Activated B cell treated with CpG ODN at 0.5 μM for 24 hours (primary cell): ENCODE data around the gene RBM14. TPM values are rescaled to one million over a fixed set of nuclear protein-coding genes. Genes with fewer than 3 reads are reported as not detected.
A peak's percentile ranks its signal among the peaks of the same experiment; 100 is the strongest.

Experiments used
- ATAC-seq: fragments of 200-7000 bp; cut with Tn5 transposase; one replicate; pipeline ENCODE4 v1.10.0; 2021; ENCODE audit warnings: low read depth, mild to moderate bottlenecking, moderate library complexity
- CTCF ChIA-PET: fragments of 350-600 bp; sonication (Branson Sonifier 250); formaldehyde crosslinking; loops from one replicate; lab custom pipeline; 2021; ENCODE audit warnings: antibody characterized with exemption; lab: Charles Lee
- POLR2A ChIA-PET: fragments of 350-600 bp; sonication (Branson Sonifier 250); formaldehyde crosslinking; loops from one replicate; lab custom pipeline; 2021; ENCODE audit warnings: antibody characterized with exemption; lab: Charles Lee
- DNase-seq: peaks from one replicate; pipeline ENCODE4 v3.0.0; 2022
- H3K27ac Mint-ChIP-seq: one replicate; pipeline ENCODE4 v1.8.0; 2020; ENCODE audit warnings: mixed read lengths
- H3K27me3 Mint-ChIP-seq: one replicate; pipeline ENCODE4 v1.8.0; 2021; ENCODE audit warnings: mixed read lengths
- H3K36me3 Mint-ChIP-seq: one replicate; pipeline ENCODE4 v1.8.0; 2021; ENCODE audit warnings: low read depth, mixed read lengths
- H3K4me1 Mint-ChIP-seq: one replicate; pipeline ENCODE4 v1.8.0; 2021; ENCODE audit warnings: mixed read lengths
- H3K4me3 Mint-ChIP-seq: one replicate; pipeline ENCODE4 v1.8.0; 2020; ENCODE audit warnings: mild to moderate bottlenecking, mixed read lengths
- H3K9me3 Mint-ChIP-seq: one replicate; pipeline ENCODE4 v1.8.0; 2020; ENCODE audit warnings: mixed read lengths
- intact Hi-C: fragments of 100-400 bp; cut with micrococcal nuclease; formaldehyde crosslinking; loops from one replicate; pipeline ENCODE4 v1.15.1; 2024
- total RNA-seq: library from RNA; stranded (reverse); gene quantifications from 2 replicates; pipeline ENCODE4 v1.2.3, GENCODE V29; 2022
- TF ChIP-seq, protein P1 (sequence below): fragments of 200-600 bp; IDR thresholded peaks from one replicate; pipeline ENCODE4 v1.8.0; 2022; ENCODE audit warnings: antibody characterized with exemption, mild to moderate bottlenecking

Gene RBM14
- total RNA-seq, 1 donor from 2014 or later = 160 TPM

DNA sequence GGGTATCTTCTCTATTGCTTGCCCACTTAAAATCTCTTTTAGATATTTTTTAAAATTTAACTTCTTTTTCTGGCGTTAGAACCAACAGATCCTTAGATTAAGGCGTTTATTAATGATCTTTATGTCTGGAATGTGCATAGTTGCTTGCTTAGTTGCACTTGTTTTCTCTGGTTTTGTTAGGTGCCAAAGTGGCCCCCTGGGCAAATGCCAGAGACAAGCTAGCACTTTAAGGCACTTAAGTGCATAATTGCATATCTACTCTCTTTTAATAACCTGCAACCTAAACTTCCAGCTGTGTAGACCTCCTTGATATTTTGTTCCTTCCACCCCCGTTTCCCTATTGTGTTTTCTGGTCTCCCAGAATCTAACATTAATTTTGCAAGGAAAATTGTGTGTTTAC, 25.4 kb downstream of the RBM14 start:
- ATAC-seq (no peak), DNase-seq (no peak)
- no peaks in the 10 kb centered on the region for H3K9me3 Mint-ChIP-seq
- ChIA-PET POLR2A (interaction anchor here (0.6 to 11.1 kb wide), 2 partner anchors 12 to 20 kb away, joined by 5 to 272 read pairs; partner anchors contain the start of gene RBM14), CTCF (no interaction called here)
- H3K27ac Mint-ChIP-seq = no peak overlapping the region
- H3K4me3 Mint-ChIP-seq = peak overlapping the region; percentile 7
- no peaks in the 10 kb centered on the region for H3K27me3 Mint-ChIP-seq
- TF ChIP-seq, protein P1, sequence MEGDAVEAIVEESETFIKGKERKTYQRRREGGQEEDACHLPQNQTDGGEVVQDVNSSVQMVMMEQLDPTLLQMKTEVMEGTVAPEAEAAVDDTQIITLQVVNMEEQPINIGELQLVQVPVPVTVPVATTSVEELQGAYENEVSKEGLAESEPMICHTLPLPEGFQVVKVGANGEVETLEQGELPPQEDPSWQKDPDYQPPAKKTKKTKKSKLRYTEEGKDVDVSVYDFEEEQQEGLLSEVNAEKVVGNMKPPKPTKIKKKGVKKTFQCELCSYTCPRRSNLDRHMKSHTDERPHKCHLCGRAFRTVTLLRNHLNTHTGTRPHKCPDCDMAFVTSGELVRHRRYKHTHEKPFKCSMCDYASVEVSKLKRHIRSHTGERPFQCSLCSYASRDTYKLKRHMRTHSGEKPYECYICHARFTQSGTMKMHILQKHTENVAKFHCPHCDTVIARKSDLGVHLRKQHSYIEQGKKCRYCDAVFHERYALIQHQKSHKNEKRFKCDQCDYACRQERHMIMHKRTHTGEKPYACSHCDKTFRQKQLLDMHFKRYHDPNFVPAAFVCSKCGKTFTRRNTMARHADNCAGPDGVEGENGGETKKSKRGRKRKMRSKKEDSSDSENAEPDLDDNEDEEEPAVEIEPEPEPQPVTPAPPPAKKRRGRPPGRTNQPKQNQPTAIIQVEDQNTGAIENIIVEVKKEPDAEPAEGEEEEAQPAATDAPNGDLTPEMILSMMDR = no peak
- intact Hi-C loops = no loop called here
- H3K4me1 Mint-ChIP-seq = peaks cover 88% of the 10 kb centered on the region
- H3K36me3 Mint-ChIP-seq = peaks cover 86% of the 10 kb centered on the region

DNA sequence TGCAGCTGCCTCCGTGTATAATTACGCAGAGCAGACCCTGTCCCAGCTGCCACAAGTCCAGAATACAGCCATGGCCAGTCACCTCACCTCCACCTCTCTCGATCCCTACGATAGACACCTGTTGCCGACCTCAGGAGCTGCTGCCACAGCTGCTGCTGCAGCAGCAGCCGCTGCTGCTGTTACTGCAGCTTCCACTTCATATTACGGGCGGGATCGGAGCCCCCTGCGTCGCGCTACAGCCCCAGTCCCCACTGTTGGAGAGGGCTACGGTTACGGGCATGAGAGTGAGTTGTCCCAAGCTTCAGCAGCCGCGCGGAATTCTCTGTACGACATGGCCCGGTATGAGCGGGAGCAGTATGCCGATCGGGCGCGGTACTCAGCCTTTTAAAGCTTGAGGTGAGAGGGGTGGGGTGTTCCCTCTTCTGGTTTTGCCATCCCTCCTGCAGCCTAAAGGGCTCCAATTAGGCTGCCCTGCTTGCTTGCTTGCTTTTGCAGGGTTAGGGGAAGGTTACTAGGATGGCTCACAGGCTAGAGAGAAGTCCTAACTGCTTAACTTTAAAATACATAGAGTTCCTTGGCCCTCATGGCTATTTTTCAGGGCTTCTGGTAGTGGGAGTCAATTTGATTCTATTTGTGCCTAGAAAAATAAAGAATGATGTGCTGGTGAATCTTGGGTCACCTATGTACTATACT, 27.5 kb downstream of the RBM14 start:
- Mint-ChIP-seq H3K4me1 (peaks cover 81% of the 10 kb centered on the region), H3K27me3 (no peaks in the 10 kb centered on the region), H3K4me3 (no peak overlapping the region), H3K27ac (no peak overlapping the region), H3K36me3 (peaks cover 91% of the 10 kb centered on the region), H3K9me3 (no peaks in the 10 kb centered on the region)
- DNase-seq (no peak), ATAC-seq (no peak)
- intact Hi-C loops = no loop called here
- CTCF ChIA-PET = no interaction called here
- TF ChIP-seq, protein P1 = no peak
- POLR2A ChIA-PET = interaction anchor here (0.5 to 11.1 kb wide), 2 partner anchors 22 to 29 kb away, joined by 3 to 272 read pairs; partner anchors contain the start of gene RBM14

DNA sequence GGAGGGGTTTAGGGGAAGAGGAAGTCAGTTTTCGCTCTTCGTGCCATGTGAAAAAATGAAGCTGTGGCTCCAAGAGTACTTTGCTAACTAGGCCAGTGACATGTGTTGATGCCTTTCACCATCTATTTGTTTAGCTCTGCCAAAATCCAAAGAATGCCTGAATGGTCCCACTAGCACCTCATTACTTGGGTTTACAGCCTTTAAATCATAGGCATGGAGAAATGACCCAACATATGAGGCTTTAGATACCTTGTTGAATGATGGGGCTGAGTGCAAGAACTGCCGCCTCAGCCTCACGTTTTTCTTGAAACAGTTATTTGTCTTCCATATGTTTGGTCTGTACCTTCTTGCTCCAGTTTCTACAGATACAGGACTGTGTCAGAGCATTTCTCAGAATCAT, 30.4 kb downstream of the RBM14 start:
- ATAC-seq (no peak), DNase-seq (no peak)
- H3K27ac Mint-ChIP-seq = no peak overlapping the region
- ChIA-PET CTCF (no interaction called here), POLR2A (interaction anchor here (0.7 to 1.5 kb wide), 3 partner anchors 9 to 31 kb away, joined by 4 to 7 read pairs (median 6); partner anchors contain the start of genes RBM14 and RBM4)
- no peaks in the 10 kb centered on the region for H3K9me3 Mint-ChIP-seq
- H3K4me1 Mint-ChIP-seq = peaks cover 67% of the 10 kb centered on the region
- no peaks in the 10 kb centered on the region for H3K27me3 Mint-ChIP-seq
- H3K4me3 Mint-ChIP-seq = no peak overlapping the region
- intact Hi-C loops = no loop called here
- peaks cover 87% of the 10 kb centered on the region for H3K36me3 Mint-ChIP-seq
- TF ChIP-seq, protein P1 = no peak

- Mint-ChIP-seq H3K36me3 (peaks cover 68% of the 10 kb centered on the region), H3K4me3 (no peak overlapping the region), H3K4me1 (peaks cover 41% of the 10 kb centered on the region), H3K27me3 (no peaks in the 10 kb centered on the region), H3K27ac (no peak overlapping the region), H3K9me3 (no peaks in the 10 kb centered on the region)
- ATAC-seq = no peak
- no peak for DNase-seq
- ChIA-PET CTCF (interaction anchor here (1.3 kb wide), 1 partner anchor 29 kb away, joined by 4 read pairs; no protein-coding TSS in a partner anchor), POLR2A (interaction anchor here (1.9 to 3.1 kb wide), 2 partner anchors 11 to 33 kb away, joined by 6 to 25 read pairs; partner anchors contain the start of genes RBM14 and RBM4)
- TF ChIP-seq, protein P1 = no peak
- intact Hi-C loops = no loop called here
Measured at GRCh38 chr11:66649903-66650302, 33.5 kb downstream of the RBM14 start.

DNA sequence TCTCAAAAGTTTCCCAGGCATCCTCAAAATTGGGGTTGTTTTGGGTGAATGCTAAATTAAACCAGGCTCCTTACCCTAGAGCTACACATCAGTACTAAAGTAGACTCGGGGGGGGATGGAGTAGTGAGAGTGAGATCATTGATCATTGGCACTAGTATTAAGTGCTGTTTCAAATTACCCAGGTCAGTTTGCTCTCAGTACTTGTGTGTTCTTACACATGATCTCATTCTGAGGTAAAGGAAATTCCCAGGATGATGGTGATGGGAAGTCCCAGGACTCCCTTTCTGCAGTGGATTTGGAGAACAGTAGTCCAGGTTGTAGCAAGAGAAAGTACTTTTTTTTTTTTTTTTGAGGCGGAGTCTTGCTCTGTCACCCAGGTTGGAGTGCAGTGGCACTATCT, 34.6 kb downstream of the RBM14 start:
- intact Hi-C loops = no loop called here
- Mint-ChIP-seq H3K4me1 (peaks cover 32% of the 10 kb centered on the region), H3K4me3 (no peak overlapping the region), H3K9me3 (no peaks in the 10 kb centered on the region), H3K27me3 (no peaks in the 10 kb centered on the region), H3K27ac (no peak overlapping the region), H3K36me3 (peaks cover 64% of the 10 kb centered on the region)
- CTCF ChIA-PET = no interaction called here
- DNase-seq (no peak), ATAC-seq (no peak)
- TF ChIP-seq, protein P1 = no peak
- POLR2A ChIA-PET = interaction anchor here (1.9 kb wide), 1 partner anchor 34 kb away, joined by 6 read pairs; the partner anchor contains the start of gene RBM14
